Heart left ventricle (tissue), 16 donors: ENCODE results near the gene NRN1L. TPM values are rescaled to one million over a fixed set of nuclear protein-coding genes. Genes with fewer than 3 reads are reported as not detected.

ENCODE experiments used
- ATAC-seq, 4 donors: fragments of 200-7000 bp; cut with Tn5 transposase; one replicate each; pipeline ENCODE4 v1.9.1; 2020 to 2022; ENCODE audit warnings: moderate library complexity in 4 of 4, mild to moderate bottlenecking in 3 of 4, moderate number of reproducible peaks in 1 of 4
- DNase-seq, 5 donors: peaks; one replicate each; pipeline ENCODE4 v3.0.0-alpha.2; 2020
- H3K27ac ChIP-seq, 12 donors: fragments of 200-600 bp; sonication (generic) in 4 of 12; one replicate each; pipeline versions ENCODE4 v1.5.0 to v1.8.0; 2016 to 2022; ENCODE audit warnings: mild to moderate bottlenecking in 2 of 12
- H3K27me3 ChIP-seq, 9 donors: fragments of 200-600 bp; sonication (generic) in 2 of 9; one replicate each; pipeline versions ENCODE4 v1.5.1 to v1.8.0; 2016 to 2022; ENCODE audit warnings: mild to moderate bottlenecking in 3 of 9
- H3K36me3 ChIP-seq, 9 donors: fragments of 200-600 bp; sonication (generic) in 2 of 9; one replicate each; pipeline versions ENCODE4 v1.5.0 to v1.8.0; 2018 to 2022; ENCODE audit warnings: mild to moderate bottlenecking in 2 of 9
- H3K4me1 ChIP-seq, 12 donors: fragments of 200-600 bp; sonication (generic) in 4 of 12; one replicate each; pipeline versions ENCODE4 v1.5.0 to v1.8.0; 2016 to 2022; ENCODE audit warnings: mild to moderate bottlenecking in 3 of 12
- H3K4me3 ChIP-seq, 12 donors: fragments of 200-600 bp; sonication (generic) in 4 of 12; one replicate each; pipeline versions ENCODE4 v1.5.0 to v1.8.0; 2017 to 2022; ENCODE audit warnings: mild to moderate bottlenecking in 9 of 12, moderate library complexity in 4 of 12
- H3K9me3 ChIP-seq, 12 donors: fragments of 200-600 bp; sonication (generic) in 4 of 12; one replicate each; pipeline versions ENCODE4 v1.5.0 to v1.8.0; 2016 to 2022; ENCODE audit warnings: mild to moderate bottlenecking in 1 of 12
- POLR2A ChIP-seq, 2 donors: fragments of 450-650 bp; IDR thresholded peaks; one replicate each; pipeline ENCODE4 v1.6.1; 2017; ENCODE audit warnings: antibody characterized with exemption in 2 of 2, mild to moderate bottlenecking in 2 of 2, moderate library complexity in 2 of 2
- WGBS, 4 donors: extraction: QIAGEN DNeasy Blood & Tissue Kit in 2 of 4; methylation state at CpG; one replicate each; pipeline versions ENCODE4 v1.1.5 to v1.1.7; 2013 to 2018; 5-methylcytosine and 5-hydroxymethylcytosine counted together
- intact Hi-C, 10 donors: fragments of 100-400 bp; cut with DNase I; formaldehyde crosslinking; loops; one replicate each; pipeline versions ENCODE4 v1.11.1 to v1.14.2; 2022
- polyA plus RNA-seq, 2 donors: library from polyadenylated mRNA; stranded (reverse); fragments of 200-250 nt; gene quantifications; one replicate each; pipeline ENCODE4 v1.2.3, GENCODE V29; 2013
- total RNA-seq, 9 donors: library from RNA; depleted of rRNA in 2 of 9; stranded (reverse); fragments of >200 nt in 2 of 9; fragmentation: NEBNext Ultra II Directional in 3 of 9; extraction: Animal tissue kit (Norgen Biotek cat#: 25700) in 3 of 9; gene quantifications; one replicate each; pipeline versions ENCODE4 v1.1.0 to v1.2.4, GENCODE V29; 2016 to 2023
- TF ChIP-seq, protein P1 (sequence below), 12 donors: fragments of 200-600 bp; sonication (generic) in 4 of 12; IDR thresholded peaks; one replicate each; pipeline versions ENCODE4 v1.5.0 to v1.8.0; 2018 to 2022; ENCODE audit warnings: antibody characterized with exemption in 12 of 12, mild to moderate bottlenecking in 5 of 12
- donor health status: ischemic (EF 13 %, LVEDD 7.1; RV severe dilation, severe dysfunction).
- donor health status: healthy with polysubstance abuse.
- donor health status: DM: no; HTN: yes; CAD: no.
- donor health status: DM: no; HTN: no; CAD: no.
- donor health status: ischemic (EF 25% LVEDD 6.9; RV normal size, moderate dysfunction).
- donor health status: ischemic (EF 25% LVEDD 5.7; RV mildly dilated, moderate dysfunction).
- donor health status: healthy.
- donor health status: DM: yes; HTN: yes; CAD: no.
- donor health status: ischemic (EF 35%, LVEDD 5.7; RV mildly dilated, moderate dysfunction).
- donor health status: nonischemic (EF 11% LVEDD 7.7; RV severe dilation, severe dysfunction).
- donor health status: DM: yes; HTN: yes; CAD: no.
- donor health status: PGD.
- donor health status: ischemic (EF 29% LVEDD 5.4; RV normal size, mild dysfunction).
- donor health status: nonischemic (EF 23%, LVEDD 6.1; RV moderate dilation, normal function).

Gene NRN1L
- total and polyA plus RNA-seq, 11 donors, result 0.78 to 5.8 (median 1.7) TPM; not detected in 3

DNA sequence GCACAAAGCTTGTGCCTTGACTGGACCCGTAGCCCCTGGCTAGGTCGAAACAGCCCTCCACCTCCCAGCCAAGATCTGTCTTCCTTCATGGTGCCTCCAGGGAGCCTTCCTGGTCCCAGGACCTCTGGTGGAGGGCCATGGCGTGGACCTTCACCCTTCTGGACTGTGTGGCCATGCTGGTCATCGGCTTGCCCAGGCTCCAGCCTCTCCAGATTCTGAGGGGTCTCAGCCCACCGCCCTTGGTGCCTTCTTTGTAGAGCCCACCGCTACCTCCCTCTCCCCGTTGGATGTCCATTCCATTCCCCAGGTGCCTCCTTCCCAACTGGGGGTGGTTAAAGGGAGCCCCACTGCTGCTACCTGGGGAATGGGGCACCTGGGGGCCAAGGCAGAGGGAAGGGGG lies 43.5 kb downstream of the NRN1L start:
- DNase-seq (peak in 1 of 5 donors; percentile 20), ATAC-seq (no peak)
- TF ChIP-seq POLR2A (IDR thresholded peaks at IDR 0.05), result no peak
- TF ChIP-seq, protein P1, sequence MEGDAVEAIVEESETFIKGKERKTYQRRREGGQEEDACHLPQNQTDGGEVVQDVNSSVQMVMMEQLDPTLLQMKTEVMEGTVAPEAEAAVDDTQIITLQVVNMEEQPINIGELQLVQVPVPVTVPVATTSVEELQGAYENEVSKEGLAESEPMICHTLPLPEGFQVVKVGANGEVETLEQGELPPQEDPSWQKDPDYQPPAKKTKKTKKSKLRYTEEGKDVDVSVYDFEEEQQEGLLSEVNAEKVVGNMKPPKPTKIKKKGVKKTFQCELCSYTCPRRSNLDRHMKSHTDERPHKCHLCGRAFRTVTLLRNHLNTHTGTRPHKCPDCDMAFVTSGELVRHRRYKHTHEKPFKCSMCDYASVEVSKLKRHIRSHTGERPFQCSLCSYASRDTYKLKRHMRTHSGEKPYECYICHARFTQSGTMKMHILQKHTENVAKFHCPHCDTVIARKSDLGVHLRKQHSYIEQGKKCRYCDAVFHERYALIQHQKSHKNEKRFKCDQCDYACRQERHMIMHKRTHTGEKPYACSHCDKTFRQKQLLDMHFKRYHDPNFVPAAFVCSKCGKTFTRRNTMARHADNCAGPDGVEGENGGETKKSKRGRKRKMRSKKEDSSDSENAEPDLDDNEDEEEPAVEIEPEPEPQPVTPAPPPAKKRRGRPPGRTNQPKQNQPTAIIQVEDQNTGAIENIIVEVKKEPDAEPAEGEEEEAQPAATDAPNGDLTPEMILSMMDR (IDR thresholded peaks at IDR 0.05), result no peak
- H3K9me3 ChIP-seq, result no peaks in the 10 kb centered on the region
- peaks cover 0 to 40% (median 18%) of the 10 kb centered on the region in 12 donors for H3K4me1 ChIP-seq
- peaks cover 0 to 58% (median 35%) of the 10 kb centered on the region in 9 donors for H3K36me3 ChIP-seq
- no peaks in the 10 kb centered on the region for H3K27me3 ChIP-seq
- H3K27ac ChIP-seq, result no peak overlapping the region
- no peak overlapping the region for H3K4me3 ChIP-seq
- intact Hi-C loops, result loop anchor here (1.0 to 10.0 kb wide), 11 partner anchors 45 to 256 kb away; partner anchors contain the start of gene NRN1L (in 4 of the 10)
- 74 to 83% (median 81%) methylated on average over 7 of the region's 7 CpGs for WGBS, 4 donors

DNA sequence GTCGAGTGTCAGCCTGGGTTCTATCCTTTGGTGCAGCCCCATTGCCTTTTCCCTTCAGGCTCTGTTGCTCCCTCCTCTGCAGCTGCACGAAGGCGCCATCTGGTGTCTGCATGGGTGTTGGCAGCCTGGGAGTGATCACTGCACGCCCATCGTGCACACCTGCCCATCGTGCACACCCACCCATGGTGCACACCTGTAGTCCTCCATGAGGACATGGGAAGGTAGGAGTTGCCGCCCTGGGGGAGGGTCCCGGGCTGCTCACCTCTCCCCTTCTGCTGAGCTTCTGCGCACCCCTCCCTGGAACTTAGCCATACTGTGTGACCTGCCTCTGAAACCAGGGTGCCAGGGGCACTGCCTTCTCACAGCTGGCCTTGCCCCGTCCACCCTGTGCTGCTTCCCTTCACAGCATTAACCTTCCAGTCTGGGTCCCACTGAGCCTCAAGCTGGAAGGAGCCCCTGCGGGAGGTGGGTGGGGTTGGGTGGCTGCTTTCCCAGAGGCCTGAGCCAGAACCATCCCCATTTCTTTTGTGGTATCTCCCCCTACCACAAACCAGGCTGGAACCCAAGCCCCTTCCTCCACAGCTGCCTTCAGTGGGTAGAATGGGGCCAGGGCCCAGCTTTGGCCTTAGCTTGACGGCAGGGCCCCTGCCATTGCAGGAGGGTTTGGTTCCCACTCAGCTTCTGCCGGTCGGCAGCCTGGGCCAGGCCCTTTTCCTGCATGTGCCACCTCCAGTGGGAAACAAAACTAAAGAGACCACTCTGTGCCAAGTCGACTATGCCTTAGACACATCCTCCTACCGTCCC lies 44.1 kb downstream of the NRN1L start:
- H3K9me3 ChIP-seq, result no peaks in the 10 kb centered on the region
- peaks cover 0 to 34% (median 15%) of the 10 kb centered on the region in 12 donors for H3K4me1 ChIP-seq
- H3K27ac ChIP-seq, result no peak overlapping the region
- DNase-seq, result peak; percentile 63 to 86 (median 73)
- no peak overlapping the region for H3K4me3 ChIP-seq
- ATAC-seq, result peak; percentile 37 to 69 (median 62)
- no peak for TF ChIP-seq POLR2A (IDR thresholded peaks at IDR 0.05)
- TF ChIP-seq, protein P1 (IDR thresholded peaks at IDR 0.05), result peak; percentile 72 to 87 (median 83)
- H3K27me3 ChIP-seq, result no peaks in the 10 kb centered on the region
- peaks cover 0 to 57% (median 35%) of the 10 kb centered on the region in 9 donors for H3K36me3 ChIP-seq
- intact Hi-C loops, result loop anchor here (1.0 to 10.0 kb wide), 11 partner anchors 46 to 256 kb away; partner anchors contain the start of gene NRN1L (in 4 of the 10)
- WGBS, 4 donors, result 36 to 52% (median 48%) methylated on average over 8 to 16 of the region's 16 CpGs

DNA sequence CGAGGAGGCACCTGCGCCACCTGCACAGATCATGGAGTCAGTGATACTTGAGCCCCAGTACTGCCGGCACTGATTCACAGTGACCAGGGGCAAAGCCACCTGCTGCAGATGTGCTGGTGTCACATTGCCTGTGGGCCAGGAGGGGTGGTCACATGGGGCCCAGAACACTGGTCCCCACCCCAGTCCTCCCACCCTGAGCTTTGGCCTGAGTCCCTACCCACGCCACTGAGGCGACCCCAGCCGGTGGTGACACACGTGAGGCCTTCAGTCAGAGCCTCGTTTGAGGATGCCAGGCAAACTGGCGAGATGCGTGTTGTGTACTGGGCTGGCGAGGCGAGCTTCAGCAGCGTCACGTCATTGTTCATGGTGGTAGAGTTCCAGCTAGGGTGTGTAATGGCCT lies 45.5 kb downstream of the NRN1L start:
- Histone ChIP-seq H3K9me3 (no peaks in the 10 kb centered on the region), H3K36me3 (peaks cover 0 to 68% (median 39%) of the 10 kb centered on the region in 9 donors), H3K4me3 (no peak overlapping the region), H3K27ac (no peak overlapping the region), H3K27me3 (no peaks in the 10 kb centered on the region), H3K4me1 (peaks cover 0 to 40% (median 25%) of the 10 kb centered on the region in 12 donors)
- 93 to 98% (median 95%) methylated on average over 7 to 14 of the region's 14 CpGs for WGBS, 4 donors
- intact Hi-C loops, result loop anchor here in 4 of 10 donors (5.0 to 10.0 kb wide), 3 partner anchors 105 to 405 kb away; partner anchors contain the start of gene RIPOR1 (in 2 of the 4)
- no peak for DNase-seq
- no peak for TF ChIP-seq POLR2A (IDR thresholded peaks at IDR 0.05)
- TF ChIP-seq, protein P1 (IDR thresholded peaks at IDR 0.05), result no peak
- ATAC-seq, result no peak

GRCh38 chr16:67930678-67931211 lies 46.1 kb downstream of the NRN1L start:
- intact Hi-C loops, result loop anchor here in 4 of 10 donors (5.0 to 10.0 kb wide), 3 partner anchors 104 to 406 kb away; partner anchors contain the start of gene RIPOR1 (in 2 of the 4)
- Histone ChIP-seq H3K9me3 (no peaks in the 10 kb centered on the region), H3K27ac (no peak overlapping the region), H3K27me3 (no peaks in the 10 kb centered on the region), H3K36me3 (peaks cover 0 to 70% (median 39%) of the 10 kb centered on the region in 9 donors), H3K4me3 (no peak overlapping the region), H3K4me1 (peaks cover 0 to 38% (median 23%) of the 10 kb centered on the region in 12 donors)
- TF ChIP-seq, protein P1 (IDR thresholded peaks at IDR 0.05), result no peak
- no peak for TF ChIP-seq POLR2A (IDR thresholded peaks at IDR 0.05)
- DNase-seq, result no peak
- no peak for ATAC-seq
- 95 to 98% (median 96%) methylated on average over 15 to 17 of the region's 17 CpGs for WGBS, 4 donors
